Adipocyte (in vitro differentiated cells): ENCODE data around the gene SIGLECL1.

Experiments used
- DNase-seq: peaks from one replicate; pipeline ENCODE4 v3.0.0-alpha.2; 2015; ENCODE audit warnings: low read depth
- H3K27me3 ChIP-seq: replicated peaks from 2 replicates; pipeline ENCODE4 v1.7.0; 2013; ENCODE audit warnings: mild to moderate bottlenecking, low read length, moderate library complexity; ENCODE audit not compliant: control insufficient read depth, insufficient read depth
- H3K36me3 ChIP-seq: 2 replicates; pipeline ENCODE4 v1.7.0; 2013; ENCODE audit warnings: low read length, mild to moderate bottlenecking, moderate library complexity; ENCODE audit not compliant: control insufficient read depth, insufficient read depth, severe bottlenecking
- H3K4me1 ChIP-seq: 2 replicates; pipeline ENCODE4 v1.7.0; 2013; ENCODE audit warnings: mild to moderate bottlenecking, low read length, moderate library complexity; ENCODE audit not compliant: control insufficient read depth, insufficient read depth
- H3K4me3 ChIP-seq: 2 replicates; pipeline ENCODE4 v1.7.0; 2013; ENCODE audit warnings: mild to moderate bottlenecking, low read length, moderate library complexity
- H3K9ac ChIP-seq: 2 replicates; pipeline ENCODE4 v1.7.0; 2013; ENCODE audit warnings: mild to moderate bottlenecking, low read length, moderate library complexity
- H3K9me3 ChIP-seq: 2 replicates; pipeline ENCODE4 v1.7.0; 2013; ENCODE audit warnings: mild to moderate bottlenecking, low read length, moderate library complexity; ENCODE audit not compliant: control insufficient read depth

SIGLECL1 gene

DNA sequence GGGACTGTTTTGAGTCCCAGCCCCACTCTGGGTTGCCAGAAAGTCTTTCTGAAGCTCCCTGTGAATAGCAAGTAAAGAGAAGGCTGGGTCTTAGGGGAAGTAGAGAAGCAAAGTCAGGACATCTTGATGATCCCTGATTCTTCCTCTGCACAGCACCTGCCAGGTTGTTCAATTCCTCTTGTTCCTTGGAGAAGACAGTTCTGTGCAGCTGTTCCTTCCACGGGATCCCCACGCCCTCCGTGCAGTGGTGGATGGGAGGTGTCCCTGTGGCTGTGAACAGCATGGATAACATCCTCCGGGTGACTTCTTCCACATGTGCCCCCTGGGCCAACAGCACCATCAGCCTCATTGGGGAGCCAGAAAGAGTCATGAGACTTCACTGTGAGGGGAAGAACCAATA is 31.5 kb downstream of the SIGLECL1 start:
- H3K4me3 ChIP-seq = no peak overlapping the region
- DNase-seq = no peak
- peaks cover 12% of the 10 kb centered on the region for H3K9me3 ChIP-seq
- no peak overlapping the region for H3K9ac ChIP-seq
- peaks cover 16% of the 10 kb centered on the region for H3K27me3 ChIP-seq
- H3K36me3 ChIP-seq = no peaks in the 10 kb centered on the region
- H3K4me1 ChIP-seq = no peaks in the 10 kb centered on the region

DNA sequence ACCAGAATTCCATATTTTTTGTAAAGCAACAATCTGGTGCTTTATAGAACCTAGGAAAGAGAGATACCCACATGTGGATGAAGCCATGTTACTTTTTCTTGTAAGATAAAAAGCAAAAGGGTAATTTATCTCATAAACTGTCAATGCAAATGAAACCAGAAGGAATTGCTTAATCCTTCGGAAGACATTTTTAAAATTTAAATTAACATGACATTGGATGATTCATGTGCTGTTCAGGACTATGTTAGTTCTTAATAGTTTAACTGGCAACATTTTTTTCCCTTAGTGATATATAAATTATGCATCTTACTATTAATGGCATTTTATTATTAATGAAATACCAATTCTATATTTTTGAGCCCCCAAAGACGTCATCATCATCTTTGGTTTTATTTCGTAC is 34.8 kb downstream of the SIGLECL1 start:
- peaks cover 17% of the 10 kb centered on the region for H3K9me3 ChIP-seq
- H3K4me1 ChIP-seq = no peaks in the 10 kb centered on the region
- peaks cover 4% of the 10 kb centered on the region for H3K27me3 ChIP-seq
- DNase-seq = no peak
- no peak overlapping the region for H3K4me3 ChIP-seq
- no peaks in the 10 kb centered on the region for H3K36me3 ChIP-seq
- H3K9ac ChIP-seq = no peak overlapping the region

DNA sequence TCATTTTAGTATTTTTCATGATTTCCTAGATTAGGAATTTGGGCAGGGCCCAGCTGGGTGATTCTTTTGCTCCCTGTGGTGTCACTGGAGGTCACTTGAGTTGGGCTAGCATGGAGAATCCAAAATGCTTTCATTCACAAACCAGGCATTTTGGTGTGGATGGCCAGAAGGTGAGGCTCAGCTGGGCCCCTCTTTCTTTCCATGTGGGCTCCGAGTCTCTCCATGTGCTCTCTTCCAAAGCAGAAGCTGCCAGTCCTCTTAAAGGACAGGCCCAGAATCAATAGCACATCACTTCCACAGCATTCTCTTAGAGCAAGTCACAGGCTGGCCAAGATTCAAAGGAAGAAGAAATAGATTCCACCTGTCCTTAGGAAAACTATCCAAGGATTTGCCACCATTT is 38.8 kb downstream of the SIGLECL1 start:
- no peak overlapping the region for H3K9ac ChIP-seq
- peaks cover 4% of the 10 kb centered on the region for H3K9me3 ChIP-seq
- no peak for DNase-seq
- H3K36me3 ChIP-seq = no peaks in the 10 kb centered on the region
- no peak overlapping the region for H3K4me3 ChIP-seq
- peaks cover 14% of the 10 kb centered on the region for H3K27me3 ChIP-seq
- H3K4me1 ChIP-seq = no peaks in the 10 kb centered on the region

DNA sequence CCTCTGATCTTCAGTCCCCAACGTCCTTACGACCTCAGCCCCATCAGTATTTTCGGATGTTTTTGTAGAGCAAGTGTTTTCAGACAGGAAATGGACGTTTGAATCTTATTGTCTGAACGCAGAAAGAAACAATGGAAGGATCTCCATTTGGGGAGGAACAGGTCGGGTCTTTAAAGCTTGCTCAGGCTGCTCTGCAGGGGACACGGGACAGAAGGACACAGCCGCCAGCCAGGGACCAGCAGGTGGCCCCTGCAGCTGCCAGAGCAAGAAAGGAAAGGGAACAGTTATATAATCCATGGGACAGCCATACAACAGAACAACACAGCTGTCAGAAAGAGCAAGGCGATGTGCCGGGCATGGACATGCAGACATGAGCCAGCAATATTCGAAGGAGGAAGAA is 42.1 kb downstream of the SIGLECL1 start:
- Histone ChIP-seq H3K9me3 (peaks cover 4% of the 10 kb centered on the region), H3K4me3 (no peak overlapping the region), H3K27me3 (peaks cover 24% of the 10 kb centered on the region), H3K9ac (no peak overlapping the region), H3K4me1 (no peaks in the 10 kb centered on the region), H3K36me3 (no peaks in the 10 kb centered on the region)
- no peak for DNase-seq

DNA sequence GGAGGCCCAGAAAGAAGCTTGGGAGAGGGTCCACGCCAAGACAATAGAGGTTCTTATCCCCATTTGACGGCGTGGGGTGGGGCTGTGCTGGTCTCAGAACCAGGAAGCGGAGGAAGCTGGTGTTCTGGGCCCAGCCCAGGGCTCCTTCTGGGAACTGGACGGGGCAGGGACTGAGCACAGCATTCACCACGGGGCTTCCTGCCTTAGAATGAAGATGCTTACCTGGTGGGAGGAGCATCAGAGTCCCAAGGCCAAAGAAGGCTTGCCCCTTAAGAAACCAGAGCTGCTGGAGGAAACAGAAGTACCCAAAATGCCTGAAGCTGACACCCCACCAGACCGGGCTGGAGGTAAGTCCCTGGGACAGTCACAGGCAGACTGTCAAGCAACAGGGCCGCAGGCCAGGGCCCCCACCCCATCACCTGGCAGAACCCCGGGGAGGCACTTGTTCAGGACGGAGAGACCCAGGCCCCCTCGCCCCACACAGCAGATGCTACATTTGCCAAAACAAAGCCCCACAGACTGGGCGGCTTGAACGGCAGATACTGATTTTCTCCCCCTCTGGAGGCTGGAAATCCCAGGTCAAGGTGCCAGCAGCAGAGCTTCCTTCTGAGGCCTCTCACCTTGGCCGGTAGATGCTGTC is 42.8 kb downstream of the SIGLECL1 start:
- peaks cover 4% of the 10 kb centered on the region for H3K9me3 ChIP-seq
- H3K4me1 ChIP-seq = no peaks in the 10 kb centered on the region
- DNase-seq = no peak
- H3K9ac ChIP-seq = no peak overlapping the region
- peaks cover 24% of the 10 kb centered on the region for H3K27me3 ChIP-seq
- H3K4me3 ChIP-seq = no peak overlapping the region
- H3K36me3 ChIP-seq = no peaks in the 10 kb centered on the region

DNA sequence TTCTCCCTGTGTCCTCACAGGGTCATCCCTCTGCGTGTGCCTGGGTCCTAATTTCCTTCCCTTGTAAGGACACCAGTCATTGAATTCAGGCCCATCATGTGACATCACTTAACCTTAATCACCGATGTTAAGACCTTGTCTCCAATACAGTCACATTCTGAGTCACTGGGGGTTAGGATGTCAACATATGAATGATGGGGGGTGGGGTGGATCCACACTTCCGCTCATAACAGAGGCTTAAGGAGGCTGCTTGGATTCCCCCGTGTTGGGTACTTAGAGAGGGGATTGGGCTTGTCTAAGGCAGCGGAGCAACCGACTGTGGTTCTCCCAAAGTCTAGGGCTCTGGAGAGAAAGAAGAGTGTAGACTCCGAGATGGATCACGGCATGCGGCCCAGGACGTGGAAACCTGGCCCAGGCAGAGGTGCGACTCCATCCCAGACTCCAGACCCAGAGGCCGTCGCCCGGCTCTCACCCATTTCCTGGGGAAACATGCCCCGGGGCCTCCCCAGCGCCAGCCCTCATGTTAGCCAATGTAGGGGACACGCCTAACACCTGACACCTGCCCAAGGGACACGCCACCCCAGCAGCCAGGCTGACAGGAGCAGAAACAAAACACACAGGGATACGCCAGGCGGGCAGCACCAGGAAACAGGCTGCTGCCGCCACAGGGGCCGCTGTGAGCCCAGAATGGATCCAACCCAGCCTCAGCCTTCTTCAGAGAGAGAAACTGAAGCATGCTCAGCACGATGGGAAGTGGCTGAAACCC is 43.5 kb downstream of the SIGLECL1 start:
- DNase-seq = no peak
- Histone ChIP-seq H3K9me3 (peaks cover 4% of the 10 kb centered on the region), H3K36me3 (no peaks in the 10 kb centered on the region), H3K4me1 (no peaks in the 10 kb centered on the region), H3K9ac (no peak overlapping the region), H3K27me3 (peaks cover 24% of the 10 kb centered on the region), H3K4me3 (no peak overlapping the region)

DNA sequence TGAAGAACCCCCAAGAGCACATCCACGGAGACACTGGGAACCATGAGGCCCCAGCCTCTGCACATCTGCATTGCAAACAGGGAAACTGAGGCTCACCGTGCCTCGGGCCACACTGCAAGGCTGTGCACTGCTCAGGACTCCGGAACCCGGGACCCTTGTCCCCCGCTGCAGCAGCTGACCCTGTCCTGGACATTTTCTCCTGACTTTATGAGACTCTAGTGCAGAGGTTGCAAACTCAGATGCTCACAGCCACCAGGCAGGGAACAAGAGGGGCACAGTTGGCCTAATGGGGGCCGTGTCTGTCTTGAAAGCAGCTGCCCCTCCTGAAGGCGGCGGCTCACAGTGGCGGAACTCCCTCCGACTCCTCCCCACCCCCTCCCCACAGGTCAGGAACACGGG is 44.1 kb downstream of the SIGLECL1 start:
- no peaks in the 10 kb centered on the region for H3K36me3 ChIP-seq
- H3K4me3 ChIP-seq = no peak overlapping the region
- H3K27me3 ChIP-seq = peaks cover 24% of the 10 kb centered on the region
- DNase-seq = no peak
- H3K9ac ChIP-seq = no peak overlapping the region
- H3K4me1 ChIP-seq = no peaks in the 10 kb centered on the region
- no peaks in the 10 kb centered on the region for H3K9me3 ChIP-seq

DNA sequence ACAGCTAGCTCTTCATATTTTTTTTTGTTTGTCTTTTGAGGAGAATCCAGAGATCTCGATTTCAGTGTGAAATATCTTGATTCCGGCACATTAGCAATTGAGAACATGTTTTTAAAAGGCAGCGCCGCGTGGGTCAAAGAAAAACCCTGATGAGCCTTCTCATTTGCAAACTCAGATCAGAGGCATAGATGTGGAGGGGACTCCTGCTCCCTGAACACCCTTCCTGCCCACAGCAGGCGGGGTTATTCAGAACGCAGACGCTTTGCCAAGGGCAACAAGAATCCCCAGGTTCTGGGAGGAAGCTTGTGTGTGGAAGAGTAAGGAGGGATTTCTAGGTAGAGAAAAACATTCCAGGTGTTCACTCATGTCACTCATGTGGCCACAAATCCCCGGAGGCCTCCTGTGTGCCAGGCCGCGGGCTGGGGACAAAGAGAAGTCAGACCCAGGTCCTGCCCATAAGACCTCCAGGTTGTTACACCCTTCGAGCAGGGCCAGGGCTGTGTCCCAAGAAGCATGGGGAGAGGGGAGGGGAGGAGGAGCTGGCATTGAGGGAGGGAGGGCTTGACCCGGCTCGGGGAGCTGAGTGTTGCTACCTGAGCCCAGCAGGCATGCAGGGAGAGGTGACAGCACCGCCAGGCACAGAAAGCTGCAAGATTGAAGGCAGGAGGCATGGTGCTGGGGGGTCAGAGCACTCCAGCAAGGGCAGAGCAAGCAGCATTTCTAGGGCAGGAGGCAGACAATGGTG is 44.7 kb downstream of the SIGLECL1 start:
- no peak overlapping the region for H3K9ac ChIP-seq
- H3K4me3 ChIP-seq = no peak overlapping the region
- no peak for DNase-seq
- H3K27me3 ChIP-seq = peaks cover 28% of the 10 kb centered on the region
- H3K4me1 ChIP-seq = no peaks in the 10 kb centered on the region
- no peaks in the 10 kb centered on the region for H3K9me3 ChIP-seq
- no peaks in the 10 kb centered on the region for H3K36me3 ChIP-seq

DNA sequence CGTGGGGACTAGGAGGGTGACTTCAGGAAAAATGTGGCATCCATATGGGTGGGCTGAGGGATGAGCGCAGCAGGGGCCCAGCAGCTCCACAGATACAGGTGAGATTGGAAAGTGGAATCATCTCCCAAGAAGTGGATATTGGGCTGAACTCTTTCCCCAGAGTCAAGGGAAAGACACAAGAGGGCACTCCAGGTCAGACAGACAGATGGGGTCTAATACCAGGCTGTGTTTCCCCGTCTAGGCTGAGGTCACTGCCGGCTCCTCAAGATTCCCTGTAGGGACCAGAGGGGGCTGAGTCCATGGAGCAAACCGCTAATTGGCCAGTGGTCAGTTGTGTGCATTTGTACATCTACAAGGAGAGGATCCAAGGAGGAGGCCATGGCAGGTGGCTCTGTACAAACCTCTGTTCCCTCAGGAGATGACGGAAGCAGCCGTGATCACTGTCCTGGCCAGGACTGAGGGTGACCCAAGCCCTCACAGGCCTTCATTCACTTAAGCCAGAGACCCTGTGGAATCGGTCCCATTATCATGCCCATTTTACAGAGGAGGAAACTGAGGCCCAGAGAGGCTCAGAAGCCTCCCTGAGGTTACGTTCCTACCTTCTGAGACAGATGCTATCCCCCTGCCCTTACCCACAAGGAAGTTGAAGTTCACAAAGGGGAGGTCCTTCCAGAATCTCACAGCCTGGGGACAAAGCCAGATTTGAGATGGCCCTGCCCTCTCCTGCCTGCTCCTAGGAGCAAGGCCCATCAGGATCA is 45.6 kb downstream of the SIGLECL1 start:
- no peak overlapping the region for H3K4me3 ChIP-seq
- no peaks in the 10 kb centered on the region for H3K36me3 ChIP-seq
- H3K27me3 ChIP-seq = peaks cover 28% of the 10 kb centered on the region
- no peaks in the 10 kb centered on the region for H3K9me3 ChIP-seq
- H3K9ac ChIP-seq = no peak overlapping the region
- DNase-seq = no peak
- H3K4me1 ChIP-seq = no peaks in the 10 kb centered on the region

DNA sequence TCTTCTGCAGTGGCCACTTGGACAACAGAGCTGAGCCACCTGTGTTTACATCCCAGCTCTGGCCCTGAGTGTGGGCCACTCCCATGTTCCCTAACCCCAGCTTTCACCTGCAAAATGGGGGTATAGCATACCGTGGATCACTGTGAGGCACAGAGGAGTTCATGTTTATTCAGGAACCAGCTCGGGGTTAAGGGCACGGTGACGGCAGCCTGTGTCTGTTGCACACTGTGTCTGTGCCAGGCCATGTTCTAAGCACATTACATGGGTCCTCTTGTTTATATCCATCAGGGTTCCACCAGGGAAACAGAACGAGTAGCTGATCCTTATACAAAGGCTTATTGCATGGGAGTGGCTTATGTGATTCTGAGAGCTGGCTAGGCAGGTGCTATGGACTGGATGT is 46.5 kb downstream of the SIGLECL1 start:
- DNase-seq = no peak
- Histone ChIP-seq H3K9ac (no peak overlapping the region), H3K4me1 (no peaks in the 10 kb centered on the region), H3K27me3 (peaks cover 28% of the 10 kb centered on the region), H3K36me3 (no peaks in the 10 kb centered on the region), H3K9me3 (no peaks in the 10 kb centered on the region), H3K4me3 (no peak overlapping the region)

DNA sequence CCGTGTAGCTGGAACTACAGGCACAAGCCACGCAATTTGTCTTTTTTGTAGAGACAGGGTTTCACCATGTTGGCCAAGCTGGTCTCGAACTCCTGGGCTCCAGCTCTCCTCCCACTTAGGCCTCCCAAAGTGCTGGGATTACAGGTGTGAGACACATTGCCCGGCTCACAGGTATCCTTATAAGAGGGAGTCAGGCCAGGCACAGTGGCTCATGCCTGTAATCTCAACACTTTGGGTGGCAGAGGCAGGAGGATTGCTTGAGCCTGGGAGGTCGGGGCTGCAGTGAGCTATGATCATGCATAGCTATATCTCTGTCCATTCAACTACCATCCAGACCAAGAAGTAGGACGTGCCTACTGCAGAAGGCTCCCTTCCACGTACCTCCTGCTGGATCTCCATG is 50.4 kb downstream of the SIGLECL1 start:
- Histone ChIP-seq H3K4me1 (no peaks in the 10 kb centered on the region), H3K9me3 (peaks cover 12% of the 10 kb centered on the region), H3K27me3 (peaks cover 7% of the 10 kb centered on the region), H3K36me3 (no peaks in the 10 kb centered on the region), H3K9ac (no peak overlapping the region), H3K4me3 (no peak overlapping the region)
- DNase-seq = no peak
